ENCODE measurements around the gene KCNMB1. TPM values are rescaled to one million over a fixed set of nuclear protein-coding genes. Genes with fewer than 3 reads are reported as not detected.

Gene KCNMB1
- total and polyA plus RNA-seq, 2 donors from 2014 or later = 2.1 to 4.5 TPM

- Histone ChIP-seq H3K9me3 (ENCODE audit: control insufficient read depth in 2 of 3, insufficient read depth in 1 of 3, low read length in 3 of 3) (no peaks in the 10 kb centered on the region), H3K27me3 (ENCODE audit: control insufficient read depth, insufficient read depth, low read length) (no peaks in the 10 kb centered on the region), H3K9ac (ENCODE audit: low read length in 3 of 3) (no peak overlapping the region), H3K36me3 (ENCODE audit: control insufficient read depth in 2 of 3, insufficient read depth in 3 of 3, low read length in 3 of 3) (no peaks in the 10 kb centered on the region), H3K27ac (ENCODE audit: low read depth in 2 of 2, low read length in 2 of 2) (no peak overlapping the region), H3K4me3 (ENCODE audit: low read length in 3 of 3) (no peak overlapping the region), H3K4me1 (ENCODE audit: control insufficient read depth in 2 of 3, insufficient read depth in 2 of 3, low read depth in 1 of 3, low read length in 3 of 3) (no peaks in the 10 kb centered on the region)
- FAIRE-seq (no peak), DNase-seq (peak in 1 of 5 donors; percentile 25)
- intact Hi-C loops (cut with DNase I) = no loop called here
- no peak for TF ChIP-seq CTCF (IDR thresholded peaks at IDR 0.05; ENCODE audit: borderline replicate concordance, extremely low read depth, insufficient read depth)
These were observed 19.1 kb upstream of the KCNMB1 start for GRCh38 chr5:170408226-170408625.

- TF ChIP-seq CTCF (IDR thresholded peaks at IDR 0.05; ENCODE audit: borderline replicate concordance, extremely low read depth, insufficient read depth) = no peak
- DNase-seq (no peak), FAIRE-seq (no peak)
- no peaks in the 10 kb centered on the region for H3K36me3 ChIP-seq (ENCODE audit: control insufficient read depth in 2 of 3, insufficient read depth in 3 of 3, low read length in 3 of 3)
- no peak overlapping the region for H3K9ac ChIP-seq (ENCODE audit: low read length in 3 of 3)
- no peak overlapping the region for H3K27ac ChIP-seq (ENCODE audit: low read depth in 2 of 2, low read length in 2 of 2)
- H3K4me1 ChIP-seq (ENCODE audit: control insufficient read depth in 2 of 3, insufficient read depth in 2 of 3, low read depth in 1 of 3, low read length in 3 of 3) = no peaks in the 10 kb centered on the region
- intact Hi-C loops (cut with DNase I) = no loop called here
- H3K27me3 ChIP-seq (ENCODE audit: control insufficient read depth, insufficient read depth, low read length) = no peaks in the 10 kb centered on the region
- no peak overlapping the region for H3K4me3 ChIP-seq (ENCODE audit: low read length in 3 of 3)
- no peaks in the 10 kb centered on the region for H3K9me3 ChIP-seq (ENCODE audit: control insufficient read depth in 2 of 3, insufficient read depth in 1 of 3, low read length in 3 of 3)
These were observed 17.9 kb upstream of the KCNMB1 start for GRCh38 chr5:170407062-170407461.

GRCh38 chr5:170405817-170406216, 16.6 kb upstream of the KCNMB1 start:
- Histone ChIP-seq H3K4me3 (ENCODE audit: low read length in 3 of 3) (no peak overlapping the region), H3K9me3 (ENCODE audit: control insufficient read depth in 2 of 3, insufficient read depth in 1 of 3, low read length in 3 of 3) (no peaks in the 10 kb centered on the region), H3K4me1 (ENCODE audit: control insufficient read depth in 2 of 3, insufficient read depth in 2 of 3, low read depth in 1 of 3, low read length in 3 of 3) (no peaks in the 10 kb centered on the region), H3K27ac (ENCODE audit: low read depth in 2 of 2, low read length in 2 of 2) (no peak overlapping the region), H3K36me3 (ENCODE audit: control insufficient read depth in 2 of 3, insufficient read depth in 3 of 3, low read length in 3 of 3) (no peaks in the 10 kb centered on the region), H3K9ac (ENCODE audit: low read length in 3 of 3) (no peak overlapping the region), H3K27me3 (ENCODE audit: control insufficient read depth, insufficient read depth, low read length) (no peaks in the 10 kb centered on the region)
- FAIRE-seq = no peak
- no peak for DNase-seq
- intact Hi-C loops (cut with DNase I) = no loop called here
- TF ChIP-seq CTCF (IDR thresholded peaks at IDR 0.05; ENCODE audit: borderline replicate concordance, extremely low read depth, insufficient read depth) = no peak

GRCh38 chr5:170404398-170404797, 15.2 kb upstream of the KCNMB1 start:
- no peaks in the 10 kb centered on the region for H3K9me3 ChIP-seq (ENCODE audit: control insufficient read depth in 2 of 3, insufficient read depth in 1 of 3, low read length in 3 of 3)

More at GRCh38 chr5:170404398-170404797, 15.2 kb upstream of the KCNMB1 start:
- Histone ChIP-seq H3K4me1 (ENCODE audit: control insufficient read depth in 2 of 3, insufficient read depth in 2 of 3, low read depth in 1 of 3, low read length in 3 of 3) (no peaks in the 10 kb centered on the region), H3K9ac (ENCODE audit: low read length in 3 of 3) (no peak overlapping the region), H3K27ac (ENCODE audit: low read depth in 2 of 2, low read length in 2 of 2) (no peak overlapping the region), H3K27me3 (ENCODE audit: control insufficient read depth, insufficient read depth, low read length) (no peaks in the 10 kb centered on the region), H3K4me3 (ENCODE audit: low read length in 3 of 3) (no peak overlapping the region), H3K36me3 (ENCODE audit: control insufficient read depth in 2 of 3, insufficient read depth in 3 of 3, low read length in 3 of 3) (no peaks in the 10 kb centered on the region)
- no peak for TF ChIP-seq CTCF (IDR thresholded peaks at IDR 0.05; ENCODE audit: borderline replicate concordance, extremely low read depth, insufficient read depth)
- FAIRE-seq (no peak), DNase-seq (no peak)
- intact Hi-C loops (cut with DNase I) = no loop called here

Measured in kidney (tissue), 14 donors.